ENCODE data around the gene TLE2.

The TLE2 gene

GRCh38 chr19:3036119-3036976 lies 7.3 kb upstream of the TLE2 start:
- peak; percentile 94 for DNase-seq (ENCODE audit: low spot score)

- peak; percentile 100 for DNase-seq (ENCODE audit: low spot score)
These were observed 6.5 kb upstream of the TLE2 start for GRCh38 chr19:3035542-3036118.

GRCh38 chr19:3034656-3035541 lies 5.8 kb upstream of the TLE2 start:
- peak; percentile 43 for DNase-seq (ENCODE audit: low spot score)

- DNase-seq (ENCODE audit: low spot score) = no peak
These were observed 5.3 kb upstream of the TLE2 start for GRCh38 chr19:3034406-3034655.

- DNase-seq (ENCODE audit: low spot score) = no peak
These were observed 4.7 kb upstream of the TLE2 start for GRCh38 chr19:3033595-3034405.

GRCh38 chr19:3031607-3031867 lies 2.5 kb upstream of the TLE2 start:
- no peak for DNase-seq (ENCODE audit: low spot score)

- DNase-seq (ENCODE audit: low spot score) = no peak
These were observed 595 bp downstream of the TLE2 start for GRCh38 chr19:3028305-3029064.

- DNase-seq (ENCODE audit: low spot score) = no peak
These were observed 1.1 kb downstream of the TLE2 start for GRCh38 chr19:3027981-3028304.

GRCh38 chr19:3027292-3027691 lies 1.8 kb downstream of the TLE2 start:
- no peak for DNase-seq (ENCODE audit: low spot score)

GRCh38 chr19:3026768-3027167 lies 2.3 kb downstream of the TLE2 start:
- no peak for DNase-seq (ENCODE audit: low spot score)

GRCh38 chr19:3025549-3025886 lies 3.6 kb downstream of the TLE2 start:
- no peak for DNase-seq (ENCODE audit: low spot score)

- DNase-seq (ENCODE audit: low spot score) = no peak
These were observed 4.1 kb downstream of the TLE2 start for GRCh38 chr19:3024870-3025548.

- DNase-seq (ENCODE audit: low spot score) = no peak
These were observed 4.6 kb downstream of the TLE2 start for GRCh38 chr19:3024509-3024869.

- DNase-seq (ENCODE audit: low spot score) = no peak
These were observed 8.6 kb downstream of the TLE2 start for GRCh38 chr19:3020321-3020960.

- DNase-seq (ENCODE audit: low spot score) = no peak
These were observed 9.7 kb downstream of the TLE2 start for GRCh38 chr19:3019211-3019854.

GRCh38 chr19:3017923-3018322 lies 11.2 kb downstream of the TLE2 start:
- no peak for DNase-seq (ENCODE audit: low spot score)

GRCh38 chr19:3015126-3016057 lies 13.7 kb downstream of the TLE2 start:
- DNase-seq (ENCODE audit: low spot score) = no peak

GRCh38 chr19:3014135-3014534 lies 14.9 kb downstream of the TLE2 start:
- DNase-seq (ENCODE audit: low spot score) = no peak

- no peak for DNase-seq (ENCODE audit: low spot score)
These were observed 15.8 kb downstream of the TLE2 start for GRCh38 chr19:3013263-3013725.

Data from AG08395 (cell line).